Right atrium auricular region (tissue), 2 donors: Measurements from ENCODE around the gene CD74. TPM values are rescaled to one million over a fixed set of nuclear protein-coding genes. Genes with fewer than 3 reads are reported as not detected.

ENCODE experiments used
- DNase-seq: peaks from one replicate; pipeline ENCODE4 v3.0.0-alpha.2; 2019; ENCODE audit warnings: low spot score
- H3K27ac ChIP-seq, 2 donors: fragments of 200-600 bp; sonication (generic); 1 replicate in 1 of 2; 2 replicates in 1 of 2; pipeline ENCODE4 v1.5.1; 2016 to 2019
- H3K27me3 ChIP-seq, 2 donors: fragments of 200-600 bp; sonication (generic); one replicate each; pipeline versions ENCODE4 v1.5.1 to v1.6.0; 2017 to 2019
- H3K36me3 ChIP-seq: fragments of 200-600 bp; sonication (generic); one replicate; pipeline ENCODE4 v1.5.1; 2016
- H3K4me1 ChIP-seq, 2 donors: fragments of 200-600 bp; sonication (generic); one replicate each; pipeline versions ENCODE4 v1.5.1 to v1.6.0; 2017 to 2019
- H3K4me3 ChIP-seq, 2 donors: fragments of 200-600 bp; sonication (generic); 1 replicate in 1 of 2; 2 replicates in 1 of 2; pipeline ENCODE4 v1.5.1; 2017 to 2019; ENCODE audit warnings: mild to moderate bottlenecking in 1 of 2, moderate library complexity in 1 of 2
- H3K9me3 ChIP-seq, 2 donors: fragments of 200-600 bp; sonication (generic); one replicate each; pipeline ENCODE4 v1.5.1; 2019
- total RNA-seq, 2 donors: library from RNA; depleted of rRNA; stranded (reverse); fragments of >200 nt; gene quantifications; one replicate each; pipeline ENCODE4 v1.1.0, GENCODE V29; 2016
- TF ChIP-seq, protein P1 (sequence below), 2 donors: fragments of 200-600 bp; sonication (generic); IDR thresholded peaks; one replicate each; pipeline ENCODE4 v1.5.1; 2019; ENCODE audit warnings: antibody characterized with exemption in 2 of 2

CD74 gene
- total RNA-seq, 2 donors from 2014 or later, result 268 to 424 TPM

DNA sequence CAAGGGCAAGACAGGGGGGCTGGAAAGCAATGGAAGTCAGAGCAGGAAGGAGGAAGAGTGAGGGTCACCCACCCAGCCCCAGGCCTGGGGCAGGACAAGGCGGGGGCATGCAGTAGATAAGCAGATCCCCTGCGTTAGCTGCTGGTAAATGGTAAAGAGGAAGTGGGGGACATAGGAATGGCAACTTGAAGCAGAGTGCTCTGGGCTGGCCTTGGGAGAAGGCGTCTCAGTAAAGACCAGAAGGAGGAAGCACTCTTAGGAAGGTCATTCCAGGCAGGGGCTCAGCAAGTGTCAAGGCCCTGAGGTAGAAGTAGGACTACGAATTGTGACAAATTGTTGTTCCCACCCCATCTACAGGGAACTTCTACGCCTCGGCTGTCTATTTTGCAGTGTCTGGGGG is 40.1 kb downstream of the CD74 start:
- Histone ChIP-seq H3K27ac (no peak overlapping the region), H3K4me3 (no peak overlapping the region), H3K27me3 (no peaks in the 10 kb centered on the region), H3K36me3 (peaks cover 90% of the 10 kb centered on the region), H3K4me1 (no peaks in the 10 kb centered on the region), H3K9me3 (no peaks in the 10 kb centered on the region)
- no peak for DNase-seq
- TF ChIP-seq, protein P1, sequence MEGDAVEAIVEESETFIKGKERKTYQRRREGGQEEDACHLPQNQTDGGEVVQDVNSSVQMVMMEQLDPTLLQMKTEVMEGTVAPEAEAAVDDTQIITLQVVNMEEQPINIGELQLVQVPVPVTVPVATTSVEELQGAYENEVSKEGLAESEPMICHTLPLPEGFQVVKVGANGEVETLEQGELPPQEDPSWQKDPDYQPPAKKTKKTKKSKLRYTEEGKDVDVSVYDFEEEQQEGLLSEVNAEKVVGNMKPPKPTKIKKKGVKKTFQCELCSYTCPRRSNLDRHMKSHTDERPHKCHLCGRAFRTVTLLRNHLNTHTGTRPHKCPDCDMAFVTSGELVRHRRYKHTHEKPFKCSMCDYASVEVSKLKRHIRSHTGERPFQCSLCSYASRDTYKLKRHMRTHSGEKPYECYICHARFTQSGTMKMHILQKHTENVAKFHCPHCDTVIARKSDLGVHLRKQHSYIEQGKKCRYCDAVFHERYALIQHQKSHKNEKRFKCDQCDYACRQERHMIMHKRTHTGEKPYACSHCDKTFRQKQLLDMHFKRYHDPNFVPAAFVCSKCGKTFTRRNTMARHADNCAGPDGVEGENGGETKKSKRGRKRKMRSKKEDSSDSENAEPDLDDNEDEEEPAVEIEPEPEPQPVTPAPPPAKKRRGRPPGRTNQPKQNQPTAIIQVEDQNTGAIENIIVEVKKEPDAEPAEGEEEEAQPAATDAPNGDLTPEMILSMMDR (IDR thresholded peaks at IDR 0.05), result no peak

DNA sequence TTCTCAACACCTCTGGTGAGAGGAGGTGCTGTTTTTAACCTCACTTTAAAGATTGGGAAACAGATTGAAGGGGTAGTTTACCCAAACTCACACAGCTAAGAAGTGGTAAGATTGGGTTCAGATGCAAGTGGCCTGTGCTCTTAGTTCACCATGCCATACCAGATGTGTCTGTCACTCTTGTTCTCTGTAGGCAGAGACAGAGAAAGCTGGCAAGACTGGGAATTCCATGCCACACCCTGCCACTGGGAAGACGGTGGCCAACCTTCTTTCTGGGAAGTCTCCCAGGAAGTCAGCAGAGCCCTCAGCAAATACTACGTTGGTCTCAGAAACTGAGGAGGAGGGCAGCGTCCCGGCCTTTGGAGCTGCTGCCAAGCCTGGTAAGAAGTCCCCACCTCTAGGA is 44.2 kb downstream of the CD74 start:
- Histone ChIP-seq H3K27me3 (no peaks in the 10 kb centered on the region), H3K4me1 (no peaks in the 10 kb centered on the region), H3K27ac (no peak overlapping the region), H3K36me3 (peaks cover 90% of the 10 kb centered on the region), H3K4me3 (no peak overlapping the region), H3K9me3 (no peaks in the 10 kb centered on the region)
- TF ChIP-seq, protein P1 (IDR thresholded peaks at IDR 0.05), result no peak
- DNase-seq, result no peak

- no peaks in the 10 kb centered on the region for H3K9me3 ChIP-seq
- H3K4me3 ChIP-seq, result no peak overlapping the region
- peaks cover 69% of the 10 kb centered on the region for H3K36me3 ChIP-seq
- H3K27ac ChIP-seq, result no peak overlapping the region
- TF ChIP-seq, protein P1 (IDR thresholded peaks at IDR 0.05), result no peak
- no peak for DNase-seq
- H3K4me1 ChIP-seq, result peaks cover 0 to 3% of the 10 kb centered on the region in 2 donors
- no peaks in the 10 kb centered on the region for H3K27me3 ChIP-seq
Measured at GRCh38 chr5:150364004-150364403, 48.7 kb downstream of the CD74 start.

DNA sequence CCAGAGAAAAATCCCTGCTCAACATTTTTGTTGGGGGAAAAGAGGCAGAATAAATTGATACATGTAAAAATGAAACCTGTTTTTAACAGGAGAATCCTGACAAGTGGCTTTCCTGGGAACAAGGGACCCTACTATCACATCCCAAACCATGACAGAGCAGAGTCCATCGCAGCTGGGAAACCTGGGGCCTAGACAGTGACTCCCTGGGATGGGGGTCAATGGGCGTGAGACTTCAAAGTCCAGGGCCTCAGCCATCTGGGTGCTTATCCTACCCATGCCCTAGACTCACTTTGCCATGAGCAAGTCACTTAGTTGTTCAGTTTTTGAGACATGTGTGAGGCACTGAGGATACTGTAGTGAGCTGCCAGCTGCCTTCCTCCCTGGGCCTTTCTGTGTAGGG is 49.5 kb downstream of the CD74 start:
- Histone ChIP-seq H3K36me3 (peaks cover 61% of the 10 kb centered on the region), H3K27me3 (no peaks in the 10 kb centered on the region), H3K27ac (no peak overlapping the region), H3K4me3 (no peak overlapping the region), H3K4me1 (peaks cover 0 to 11% of the 10 kb centered on the region in 2 donors), H3K9me3 (no peaks in the 10 kb centered on the region)
- TF ChIP-seq, protein P1 (IDR thresholded peaks at IDR 0.05), result no peak
- no peak for DNase-seq

DNA sequence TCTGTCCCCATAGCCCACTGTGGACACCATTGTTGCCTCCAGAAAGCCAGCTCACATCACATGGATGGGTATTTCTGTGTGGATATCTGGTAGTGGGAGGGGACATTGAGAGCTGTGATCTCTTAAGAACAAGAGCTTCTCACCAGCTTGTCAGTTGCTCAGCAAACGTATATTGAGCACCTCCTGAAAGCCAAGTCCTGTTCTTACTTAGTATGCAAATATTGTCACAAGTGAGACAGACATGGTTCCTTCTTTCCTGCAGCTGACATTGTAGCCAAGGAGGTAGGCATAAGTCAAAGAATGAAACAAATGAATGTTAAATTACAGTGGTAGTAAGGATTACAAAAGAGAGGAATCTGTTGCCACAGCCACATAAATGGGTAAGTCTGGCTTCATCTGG is 51.4 kb downstream of the CD74 start:
- H3K27ac ChIP-seq, result no peak overlapping the region
- no peaks in the 10 kb centered on the region for H3K9me3 ChIP-seq
- no peaks in the 10 kb centered on the region for H3K27me3 ChIP-seq
- H3K4me1 ChIP-seq, result peaks cover 0 to 21% of the 10 kb centered on the region in 2 donors
- TF ChIP-seq, protein P1 (IDR thresholded peaks at IDR 0.05), result no peak
- H3K36me3 ChIP-seq, result peaks cover 49% of the 10 kb centered on the region
- DNase-seq, result no peak
- H3K4me3 ChIP-seq, result no peak overlapping the region
